Ovary (tissue), 3 donors: Measurements from ENCODE around the gene FAM20A.
A peak's percentile ranks its signal among the peaks of the same experiment; 100 is the strongest.

Experiments used
- POLR2A ChIP-seq: fragments of 450-650 bp; IDR thresholded peaks from one replicate; pipeline ENCODE4 v1.6.1; 2017; ENCODE audit warnings: antibody characterized with exemption, mild to moderate bottlenecking, moderate library complexity
- TF ChIP-seq, protein P1 (sequence below), 3 donors: fragments of 450-650 bp in 2 of 3; fragments of 200-600 bp in 1 of 3; IDR thresholded peaks; one replicate each; pipeline versions ENCODE4 v1.5.1 to v1.8.0; 2016 to 2022; ENCODE audit warnings: antibody characterized with exemption in 3 of 3, mild to moderate bottlenecking in 1 of 3
- donor health status: DM: no; HTN: no; CAD: no.

- TF ChIP-seq, protein P1, sequence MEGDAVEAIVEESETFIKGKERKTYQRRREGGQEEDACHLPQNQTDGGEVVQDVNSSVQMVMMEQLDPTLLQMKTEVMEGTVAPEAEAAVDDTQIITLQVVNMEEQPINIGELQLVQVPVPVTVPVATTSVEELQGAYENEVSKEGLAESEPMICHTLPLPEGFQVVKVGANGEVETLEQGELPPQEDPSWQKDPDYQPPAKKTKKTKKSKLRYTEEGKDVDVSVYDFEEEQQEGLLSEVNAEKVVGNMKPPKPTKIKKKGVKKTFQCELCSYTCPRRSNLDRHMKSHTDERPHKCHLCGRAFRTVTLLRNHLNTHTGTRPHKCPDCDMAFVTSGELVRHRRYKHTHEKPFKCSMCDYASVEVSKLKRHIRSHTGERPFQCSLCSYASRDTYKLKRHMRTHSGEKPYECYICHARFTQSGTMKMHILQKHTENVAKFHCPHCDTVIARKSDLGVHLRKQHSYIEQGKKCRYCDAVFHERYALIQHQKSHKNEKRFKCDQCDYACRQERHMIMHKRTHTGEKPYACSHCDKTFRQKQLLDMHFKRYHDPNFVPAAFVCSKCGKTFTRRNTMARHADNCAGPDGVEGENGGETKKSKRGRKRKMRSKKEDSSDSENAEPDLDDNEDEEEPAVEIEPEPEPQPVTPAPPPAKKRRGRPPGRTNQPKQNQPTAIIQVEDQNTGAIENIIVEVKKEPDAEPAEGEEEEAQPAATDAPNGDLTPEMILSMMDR (IDR thresholded peaks at IDR 0.05): peak in 1 of 3 donors; percentile 20
- no peak for TF ChIP-seq POLR2A
These were observed 67.1 kb downstream of the FAM20A start for GRCh38 chr17:68533887-68534694.
